Stimulated activated naive CD4-positive, alpha-beta T cell (primary cell): ENCODE measurements around the gene HTR2A.

Experiments
- DNase-seq, 6 experiments: peaks; one replicate each; lab custom pipeline; 2025; lab: John Stamatoyannopoulos, UW

Gene HTR2A

DNA sequence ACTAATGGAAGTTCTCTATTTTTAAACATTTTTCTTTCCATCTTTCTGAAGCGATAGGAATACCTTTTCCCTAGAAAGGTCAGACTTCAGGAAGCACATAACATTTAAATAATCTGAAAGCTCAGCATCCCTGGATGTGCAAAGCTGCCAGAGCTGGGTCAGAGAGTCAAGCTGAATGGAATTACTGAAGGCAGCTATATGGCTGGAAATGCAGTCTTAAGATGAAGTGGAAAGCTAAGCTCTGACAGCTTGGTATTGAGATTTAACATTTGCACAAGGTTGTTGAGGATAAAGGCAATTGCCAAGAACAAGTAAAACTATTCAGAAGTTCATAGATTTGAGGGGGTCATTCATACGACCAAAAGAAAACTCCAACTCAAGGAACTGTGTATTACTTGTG, 28.8 kb downstream of the HTR2A start:
- no peak for DNase-seq

GRCh38 chr13:46866150-46866549, 30.7 kb downstream of the HTR2A start:
- no peak for DNase-seq

DNA sequence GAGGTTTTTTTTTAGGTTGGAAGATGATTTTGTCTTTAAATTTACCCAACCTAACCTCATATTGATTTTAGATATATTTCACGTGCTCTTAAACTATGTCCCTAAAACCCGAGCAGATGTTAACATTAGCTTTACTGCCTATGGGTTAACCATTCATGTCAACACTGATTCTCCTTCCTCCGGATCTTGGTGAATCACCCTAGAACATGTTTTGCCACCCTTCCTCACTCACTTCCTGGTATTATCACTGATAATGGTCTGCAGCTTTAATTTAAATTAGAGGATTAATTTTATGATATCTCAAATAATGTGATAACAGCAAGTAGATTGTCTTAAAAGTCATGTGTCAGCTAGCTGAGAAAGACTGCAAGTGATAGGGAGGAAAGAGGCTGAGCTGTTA, 31.9 kb downstream of the HTR2A start:
- DNase-seq = no peak

DNA sequence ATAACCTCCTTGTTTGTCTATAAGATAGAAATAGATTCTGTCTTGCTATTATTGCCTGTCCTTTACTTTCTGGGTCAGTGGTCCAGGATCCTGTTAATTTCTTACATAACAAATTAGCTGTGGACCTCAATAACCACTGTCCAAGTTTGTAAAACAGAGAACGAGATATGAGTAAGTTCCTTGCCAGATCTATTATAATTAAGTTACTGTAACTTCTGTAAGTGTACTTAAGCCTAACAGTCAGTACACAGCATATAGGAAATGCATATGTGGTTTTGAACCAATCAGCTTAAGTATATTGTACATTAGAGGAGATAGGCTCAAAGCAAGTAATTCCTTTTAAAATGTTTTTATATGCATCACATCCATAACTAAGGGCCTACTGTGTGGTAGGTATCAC, 34.9 kb downstream of the HTR2A start:
- DNase-seq = no peak

DNA sequence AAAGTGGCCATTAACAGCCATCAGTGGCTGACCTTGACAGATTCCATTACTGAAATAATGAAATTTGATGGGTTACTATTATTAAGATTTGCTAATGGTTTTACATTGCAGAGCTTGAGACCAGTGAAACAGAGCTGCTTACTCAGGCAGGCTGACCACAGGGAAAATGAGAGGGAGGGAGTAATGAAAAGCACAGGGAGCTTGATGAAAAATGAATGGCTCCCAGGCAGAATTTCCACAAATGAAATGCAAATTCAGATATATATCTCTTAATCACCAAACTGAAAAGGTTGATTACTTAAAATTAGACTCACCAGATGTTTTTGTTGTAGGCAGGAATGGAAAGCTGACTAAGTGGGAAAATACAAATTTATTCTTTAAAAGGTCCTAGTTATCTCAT, 36.1 kb downstream of the HTR2A start:
- DNase-seq = no peak

DNA sequence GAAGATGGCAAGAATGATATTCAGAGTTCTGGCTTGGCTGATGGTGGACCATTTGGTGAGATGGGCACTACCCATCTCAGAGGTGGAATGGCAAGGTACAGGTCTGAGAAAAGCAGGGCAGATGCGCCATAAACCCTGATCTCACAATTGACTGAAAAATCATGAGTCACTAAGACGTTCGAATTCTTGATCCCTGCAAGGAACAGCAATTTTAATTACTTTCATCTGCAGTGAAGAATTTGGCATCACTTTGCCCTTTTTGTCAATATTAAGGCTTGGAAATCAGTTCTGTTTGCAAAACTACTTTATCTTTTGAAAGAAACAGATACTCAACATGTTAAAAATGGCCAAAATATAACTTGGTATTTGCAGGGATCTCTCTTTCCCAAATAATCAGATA, 38.1 kb downstream of the HTR2A start:
- no peak for DNase-seq

DNA sequence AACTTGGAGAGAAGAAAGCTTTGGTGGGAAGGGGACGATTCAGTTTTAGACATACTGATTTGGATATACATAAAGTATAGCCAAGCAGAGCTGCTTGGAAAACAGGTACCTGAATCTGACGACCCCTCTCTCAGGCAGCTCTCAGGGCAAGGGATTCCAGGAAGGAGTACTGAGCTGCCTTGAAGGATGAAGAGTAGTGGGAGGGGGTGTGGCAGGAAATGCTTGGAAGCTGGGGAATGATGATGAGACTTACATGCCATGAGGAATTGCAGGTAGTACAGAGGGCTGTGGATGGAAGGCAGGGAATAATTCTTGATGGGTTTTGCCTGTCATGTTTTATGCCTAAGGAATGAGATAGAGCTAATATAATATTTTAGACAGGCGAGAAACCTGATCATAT, 38.7 kb downstream of the HTR2A start:
- DNase-seq = no peak

DNA sequence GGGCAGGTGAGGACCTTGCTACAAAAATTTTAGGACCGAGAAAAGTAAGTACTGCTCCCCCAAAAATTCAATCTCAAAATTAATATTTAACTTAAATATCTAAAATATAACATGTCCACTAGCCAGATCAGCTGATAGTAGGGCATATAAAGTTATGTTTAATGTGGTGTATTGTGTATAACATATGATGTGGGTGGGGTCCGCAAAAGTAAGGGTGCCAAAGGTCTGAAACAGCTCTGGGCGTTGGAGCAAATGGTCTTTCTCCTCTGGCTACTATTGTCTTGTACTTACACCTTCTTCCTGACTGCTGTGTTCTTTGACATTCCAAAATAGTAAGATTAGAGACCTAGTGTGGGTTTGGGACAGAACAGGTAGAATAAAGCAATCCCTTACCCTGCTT, 41.2 kb downstream of the HTR2A start:
- DNase-seq = no peak

- DNase-seq = no peak
These were observed 41.7 kb downstream of the HTR2A start for GRCh38 chr13:46855166-46855565.

DNA sequence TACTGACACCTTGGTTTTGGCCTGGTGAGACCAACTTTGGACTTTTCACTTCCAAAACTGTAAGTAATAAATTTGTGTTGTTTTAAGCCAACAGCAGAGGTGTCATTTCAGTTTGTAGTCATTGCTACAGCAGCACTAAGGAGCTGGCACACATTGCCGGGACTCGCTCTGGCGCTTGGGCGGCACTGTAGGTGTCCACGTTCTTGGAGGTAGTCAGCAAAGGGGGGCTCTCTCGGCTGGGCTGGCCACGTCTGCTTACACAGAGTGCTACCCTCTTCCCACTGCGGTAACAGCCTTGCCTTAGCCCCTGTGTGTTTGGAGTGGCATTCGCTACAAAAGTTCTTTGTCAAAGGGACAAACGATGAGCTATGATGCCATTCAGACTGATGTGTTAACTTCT, 44.7 kb downstream of the HTR2A start:
- no peak for DNase-seq

DNA sequence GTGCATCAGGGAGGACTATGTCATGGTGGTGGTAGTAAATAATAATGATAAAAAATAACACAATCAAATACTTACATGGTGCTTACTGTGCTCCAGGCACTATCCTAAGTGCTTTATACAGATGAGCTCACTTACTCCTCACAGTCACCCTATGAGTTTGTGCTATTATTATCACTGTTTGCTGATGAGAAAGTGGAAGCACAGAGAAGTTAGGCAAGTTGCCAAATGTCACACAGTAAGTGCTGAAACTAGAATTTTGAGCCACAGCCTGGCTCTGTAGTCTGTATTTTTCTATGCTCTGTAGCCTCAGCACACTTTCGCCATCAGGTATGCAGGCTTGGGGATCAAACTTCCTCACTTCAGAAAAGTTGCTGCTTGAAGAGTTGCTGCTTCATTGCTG, 46.6 kb downstream of the HTR2A start:
- DNase-seq = no peak

- no peak for DNase-seq
These were observed 50.1 kb downstream of the HTR2A start for GRCh38 chr13:46846726-46847125.

DNA sequence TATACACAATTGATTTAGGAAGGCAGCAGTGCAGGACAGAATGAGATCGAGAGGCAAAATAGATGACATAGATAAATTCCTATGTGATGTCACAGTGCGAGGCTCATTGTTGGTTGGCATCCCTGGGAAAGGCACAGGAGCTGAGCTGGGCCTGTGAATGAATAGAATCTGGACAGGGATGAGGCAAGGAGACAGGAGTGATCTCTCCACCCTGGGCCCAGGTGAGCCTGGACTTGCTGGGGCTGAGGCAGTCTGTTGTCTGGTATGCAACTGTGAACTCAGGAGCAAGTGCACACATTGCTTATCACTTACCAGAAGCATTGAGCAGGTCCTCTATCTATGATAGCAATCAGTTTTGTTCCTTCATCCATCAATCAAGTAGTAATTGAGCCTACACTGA, 51.7 kb downstream of the HTR2A start:
- DNase-seq = no peak

DNA sequence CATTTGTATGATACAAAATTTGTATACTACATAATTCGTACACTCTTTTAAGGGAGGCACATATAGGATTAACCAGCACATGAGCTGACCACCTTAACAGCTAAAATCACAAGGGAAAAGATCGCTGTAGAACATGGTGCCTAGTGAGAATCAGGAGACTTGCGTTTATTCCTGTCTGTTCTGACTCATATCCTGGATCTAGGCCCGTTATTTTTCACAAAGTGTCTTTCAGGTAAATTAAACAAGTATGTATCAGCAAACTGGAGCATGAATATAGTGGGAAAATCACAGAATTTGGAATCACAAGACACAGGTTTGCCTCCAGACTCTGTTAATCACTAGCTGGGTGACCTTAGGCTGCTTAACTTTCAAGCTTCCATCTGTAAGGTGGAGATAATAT, 52.4 kb downstream of the HTR2A start:
- DNase-seq = no peak

GRCh38 chr13:46839399-46839798, 57.5 kb downstream of the HTR2A start:
- DNase-seq = no peak

DNA sequence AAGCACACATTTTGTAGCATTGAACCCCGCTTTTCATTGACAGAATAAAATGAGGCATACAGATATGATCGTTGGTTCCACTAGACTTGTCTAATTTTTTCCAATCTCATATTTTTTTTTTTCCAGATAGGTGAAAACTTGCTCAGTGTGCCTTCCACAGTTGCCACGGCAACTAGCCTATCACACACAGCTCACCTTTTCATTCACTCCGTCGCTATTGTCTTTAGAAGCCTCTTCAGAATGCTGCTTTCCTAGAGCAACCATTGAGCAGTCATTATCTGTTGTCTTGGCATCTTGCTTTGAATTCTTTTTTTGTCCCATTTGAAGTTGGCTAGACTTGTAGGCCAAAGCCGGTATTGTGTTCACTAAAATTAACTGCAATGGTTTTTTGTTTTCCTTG, 62.2 kb downstream of the HTR2A start:
- DNase-seq = no peak

GRCh38 chr13:46831588-46832194, 65.2 kb downstream of the HTR2A start:
- peak in 1 of 6 experiments; percentile 13 for DNase-seq

GRCh38 chr13:46830405-46831005, 66.3 kb downstream of the HTR2A start:
- DNase-seq = no peak

DNA sequence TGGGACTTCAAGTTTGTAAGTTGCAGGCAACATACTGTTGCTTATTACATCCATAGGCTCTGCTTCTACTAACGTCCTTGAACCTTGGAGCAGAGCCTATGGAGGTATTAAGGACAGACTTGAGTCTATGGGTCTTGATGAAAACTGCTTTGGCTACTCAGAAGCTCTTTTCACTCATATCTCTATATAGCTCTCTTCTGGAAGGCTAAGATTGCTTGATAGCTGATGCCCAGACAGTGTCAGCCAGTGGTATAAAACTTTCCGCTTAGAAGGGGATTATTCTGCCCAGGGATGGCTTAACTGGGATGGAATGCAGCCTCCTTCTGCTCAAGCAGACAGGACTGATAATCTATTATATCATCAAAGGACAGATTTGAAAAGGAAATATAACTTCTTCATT, 74.3 kb downstream of the HTR2A start:
- no peak for DNase-seq

DNA sequence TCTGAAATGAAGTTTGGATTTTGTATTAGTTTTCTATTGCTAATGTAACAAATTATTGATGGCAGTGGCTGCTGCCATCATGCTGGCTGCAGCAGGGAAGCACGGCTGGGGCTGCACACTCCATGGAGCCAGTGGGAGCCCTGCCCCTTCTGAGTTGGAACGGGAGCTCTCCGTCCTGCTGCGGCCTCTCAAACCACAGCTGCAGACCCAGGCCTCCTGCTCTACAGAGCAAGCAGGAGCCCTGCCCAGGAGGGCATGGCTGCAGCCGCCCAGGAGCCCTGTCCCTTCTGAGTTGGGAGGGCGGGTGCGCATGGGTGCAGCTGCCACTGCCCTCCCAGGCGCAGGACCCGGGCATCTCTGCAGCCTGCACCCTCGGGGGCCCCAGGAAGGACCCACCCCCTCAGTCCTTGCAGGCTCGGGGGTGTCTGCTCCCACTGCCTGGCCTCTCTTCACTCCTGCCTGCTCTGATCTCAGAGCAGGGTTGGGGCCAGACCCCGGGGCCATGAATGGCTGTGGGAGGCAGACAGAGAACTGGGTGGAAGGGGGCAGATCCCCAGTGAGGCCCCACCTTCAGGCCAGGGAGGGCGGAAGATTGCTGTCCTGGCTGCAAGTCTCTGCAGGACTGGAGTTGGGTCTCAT, 78.9 kb downstream of the HTR2A start:
- no peak for DNase-seq

GRCh38 chr13:46817095-46817494, 79.8 kb downstream of the HTR2A start:
- DNase-seq = no peak

DNA sequence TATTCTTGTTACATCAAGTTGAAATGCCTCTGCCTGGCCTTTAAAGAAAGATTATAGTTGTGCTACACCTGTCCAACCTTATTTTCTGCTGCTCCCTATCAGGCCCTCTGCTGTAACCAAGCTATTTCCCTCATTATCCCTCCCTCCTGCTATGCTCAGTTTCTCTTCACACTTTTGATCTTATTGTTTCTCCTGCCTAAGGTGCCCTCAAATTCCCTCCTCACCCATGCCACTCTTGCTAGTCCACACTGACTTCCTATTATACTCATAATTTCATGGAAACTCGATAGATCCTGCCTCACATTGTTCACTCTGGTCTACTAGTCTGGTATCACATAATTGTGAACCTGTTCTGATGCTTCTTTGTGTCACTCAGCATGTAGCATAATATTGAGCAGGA, 80.5 kb downstream of the HTR2A start:
- DNase-seq = no peak

DNA sequence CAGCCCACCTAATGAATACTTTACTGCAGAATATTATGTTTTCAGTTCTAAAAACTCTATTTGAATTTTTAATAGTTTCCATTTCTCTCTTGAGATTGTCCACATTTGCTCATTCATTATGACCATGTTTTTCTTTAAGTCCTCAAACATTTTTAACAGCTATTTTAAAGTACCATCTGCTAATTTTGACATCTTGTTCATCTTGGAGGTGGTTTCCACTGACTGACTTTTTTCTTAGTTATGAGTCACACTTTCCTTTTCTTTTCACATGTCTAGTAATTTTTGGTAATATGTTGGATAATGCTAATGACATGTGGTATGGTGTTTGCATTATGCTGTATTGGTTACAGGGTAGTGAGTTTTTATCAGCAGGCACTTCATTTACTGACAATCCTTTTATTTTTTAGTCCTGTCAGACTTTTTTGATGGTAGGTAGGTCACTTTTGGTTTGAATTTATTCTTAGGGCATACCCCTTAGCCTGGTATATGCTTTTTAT, 84.5 kb downstream of the HTR2A start:
- DNase-seq = no peak

GRCh38 chr13:46810440-46810839, 86.4 kb downstream of the HTR2A start:
- DNase-seq = no peak
